ENCODE results near the gene FKRP.
"Not testable (repeated sequence)": the region's sequence is repeated elsewhere in the genome, so short reads cannot be mapped to it uniquely, and the experiment has no call there.

FKRP gene

DNA sequence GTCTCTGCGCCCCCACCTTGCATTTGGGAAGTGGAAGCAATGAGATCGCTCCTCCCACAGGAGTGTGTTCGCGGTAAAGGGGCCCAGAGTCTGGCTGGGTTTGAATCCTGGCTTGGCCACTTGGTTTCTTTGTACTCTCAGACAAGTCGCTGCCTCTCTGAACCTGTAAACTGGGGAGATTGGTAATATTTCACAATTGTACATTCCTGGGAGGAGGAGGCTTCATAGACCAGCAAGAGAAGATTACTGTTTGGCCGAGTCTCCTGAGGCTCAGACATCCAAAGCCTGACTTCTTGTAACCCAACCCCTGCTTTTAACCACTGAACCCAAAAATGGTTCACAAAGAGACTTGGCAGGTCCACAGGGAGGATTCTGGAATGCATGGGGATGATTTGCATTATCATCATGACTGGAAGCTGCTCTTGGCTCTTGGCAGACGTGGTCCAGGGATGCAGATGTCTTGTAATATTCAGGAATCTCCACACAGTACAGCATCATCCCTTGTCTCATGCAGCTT lies 14.0 kb downstream of the FKRP start:
- Histone ChIP-seq H2BK5ac (ENCODE audit: low read depth, low read length, poor library complexity) (no peak overlapping the region), H3K4me1 (ENCODE audit: control insufficient read depth in 1 of 2, insufficient read depth in 2 of 2, low read length in 2 of 2) (no peaks in the 10 kb centered on the region), H3K36me3 (ENCODE audit: control insufficient read depth in 1 of 2, insufficient read depth in 2 of 2, low read length in 2 of 2) (peaks cover 19 to 25% of the 10 kb centered on the region in 2 experiments), H2AK5ac (ENCODE audit: low read length) (no peak overlapping the region), H4K12ac (ENCODE audit: low read depth, low read length) (no peak overlapping the region), H3K4ac (ENCODE audit: low read depth, low read length) (no peak overlapping the region), H2BK12ac (ENCODE audit: low read length) (no peak overlapping the region), H3K4me3 (ENCODE audit: low read depth, low read length) (no peak overlapping the region), H3K79me1 (ENCODE audit: low read length) (no peaks in the 10 kb centered on the region), H3K79me2 (ENCODE audit: control insufficient read depth, insufficient read depth, low read length, poor library complexity) (no peaks in the 10 kb centered on the region), H2AFZ (ENCODE audit: insufficient read depth, low read length, poor library complexity) (no peak overlapping the region), H4K8ac (ENCODE audit: low read depth, low read length) (no peak overlapping the region), H3K18ac (ENCODE audit: low read length) (no peak overlapping the region), H3K23ac (ENCODE audit: low read length) (no peak overlapping the region), H3K27me3 (ENCODE audit: insufficient read depth, low read length) (no peaks in the 10 kb centered on the region), H3K27ac (ENCODE audit: low read depth, low read length) (no peak overlapping the region), H4K91ac (ENCODE audit: low read depth, low read length) (no peak overlapping the region), H2BK120ac (ENCODE audit: insufficient read depth, low read length, poor library complexity) (no peak overlapping the region), H3K4me2 (ENCODE audit: low read length) (no peak overlapping the region), H3K9me3 (ENCODE audit: insufficient read depth, low read depth, low read length) (peaks cover 2% of the 10 kb centered on the region), H3K9ac (ENCODE audit: low read length) (no peak overlapping the region), H3K14ac (ENCODE audit: low read length) (no peak overlapping the region)
- WGBS (ENCODE audit: extremely low coverage, insufficient coverage, insufficient read length), result no CpG with 5 or more reads among the region's 7 CpGs
- no peak for DNase-seq

DNA sequence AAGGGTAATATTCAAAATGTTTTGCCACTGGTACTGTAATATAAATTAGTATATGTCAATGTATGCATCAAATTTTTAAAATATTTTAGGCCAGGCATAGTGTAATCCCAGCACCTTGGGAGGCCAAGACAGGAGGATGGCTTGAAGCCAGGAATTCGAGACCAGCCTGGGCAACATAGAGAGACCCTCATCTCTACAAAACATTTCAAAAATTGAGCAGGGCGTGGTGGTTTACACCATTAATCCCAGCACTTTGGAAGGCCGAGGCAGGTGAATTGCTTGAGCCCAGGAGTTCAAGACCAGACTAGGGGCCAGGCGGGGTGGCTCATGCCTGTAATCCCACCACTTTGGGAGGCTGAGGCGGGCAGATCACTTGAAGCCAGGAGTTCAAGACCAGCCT lies 14.5 kb downstream of the FKRP start:
- Histone ChIP-seq H2AK5ac (ENCODE audit: low read length) (no peak overlapping the region), H3K14ac (ENCODE audit: low read length) (no peak overlapping the region), H2AFZ (ENCODE audit: insufficient read depth, low read length, poor library complexity) (no peak overlapping the region), H3K9me3 (ENCODE audit: insufficient read depth, low read depth, low read length) (peaks cover 2% of the 10 kb centered on the region), H3K4me2 (ENCODE audit: low read length) (no peak overlapping the region), H3K79me1 (ENCODE audit: low read length) (no peaks in the 10 kb centered on the region), H3K4me3 (ENCODE audit: low read depth, low read length) (no peak overlapping the region), H2BK12ac (ENCODE audit: low read length) (no peak overlapping the region), H3K9ac (ENCODE audit: low read length) (no peak overlapping the region), H3K36me3 (ENCODE audit: control insufficient read depth in 1 of 2, insufficient read depth in 2 of 2, low read length in 2 of 2) (peaks cover 19 to 22% of the 10 kb centered on the region in 2 experiments), H2BK5ac (ENCODE audit: low read depth, low read length, poor library complexity) (no peak overlapping the region), H3K4me1 (ENCODE audit: control insufficient read depth in 1 of 2, insufficient read depth in 2 of 2, low read length in 2 of 2) (no peaks in the 10 kb centered on the region), H4K8ac (ENCODE audit: low read depth, low read length) (no peak overlapping the region), H2BK120ac (ENCODE audit: insufficient read depth, low read length, poor library complexity) (no peak overlapping the region), H3K27me3 (ENCODE audit: insufficient read depth, low read length) (no peaks in the 10 kb centered on the region), H3K4ac (ENCODE audit: low read depth, low read length) (no peak overlapping the region), H3K18ac (ENCODE audit: low read length) (no peak overlapping the region), H3K27ac (ENCODE audit: low read depth, low read length) (no peak overlapping the region), H3K23ac (ENCODE audit: low read length) (no peak overlapping the region), H4K91ac (ENCODE audit: low read depth, low read length) (no peak overlapping the region), H4K12ac (ENCODE audit: low read depth, low read length) (no peak overlapping the region), H3K79me2 (ENCODE audit: control insufficient read depth, insufficient read depth, low read length, poor library complexity) (no peaks in the 10 kb centered on the region)
- no CpG with 5 or more reads among the region's 5 CpGs for WGBS (ENCODE audit: extremely low coverage, insufficient coverage, insufficient read length)
- no peak for DNase-seq

DNA sequence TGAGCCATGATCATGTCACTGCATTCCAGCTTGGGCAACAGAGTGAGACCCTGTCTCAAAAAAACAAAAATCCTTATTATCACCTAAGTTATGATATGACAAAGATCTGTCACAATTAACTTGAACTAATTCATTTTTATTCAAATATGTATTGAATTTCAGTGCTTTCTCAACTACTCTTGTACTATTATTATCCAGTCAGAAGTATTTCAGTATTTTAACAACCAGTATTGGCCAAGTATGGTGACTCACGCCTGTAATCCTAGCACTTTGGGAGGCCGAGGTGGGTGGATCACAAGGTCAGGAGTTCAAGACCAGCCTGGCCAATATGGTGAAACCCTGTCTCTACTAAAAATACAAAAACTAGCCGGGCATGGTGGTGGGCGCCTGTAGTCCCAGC lies 15.0 kb downstream of the FKRP start:
- not testable (repeated sequence) for H3K27ac ChIP-seq (ENCODE audit: low read depth, low read length); H3K23ac ChIP-seq (ENCODE audit: low read length); H2BK120ac ChIP-seq (ENCODE audit: insufficient read depth, low read length, poor library complexity); H4K91ac ChIP-seq (ENCODE audit: low read depth, low read length); H3K4ac ChIP-seq (ENCODE audit: low read depth, low read length); H2BK5ac ChIP-seq (ENCODE audit: low read depth, low read length, poor library complexity); H3K4me1 ChIP-seq (ENCODE audit: control insufficient read depth in 1 of 2, insufficient read depth in 2 of 2, low read length in 2 of 2); H3K9me3 ChIP-seq (ENCODE audit: insufficient read depth, low read depth, low read length); H3K4me3 ChIP-seq (ENCODE audit: low read depth, low read length); H3K79me1 ChIP-seq (ENCODE audit: low read length); H2AK5ac ChIP-seq (ENCODE audit: low read length); DNase-seq; H2BK12ac ChIP-seq (ENCODE audit: low read length); H3K14ac ChIP-seq (ENCODE audit: low read length); H2AFZ ChIP-seq (ENCODE audit: insufficient read depth, low read length, poor library complexity); H3K27me3 ChIP-seq (ENCODE audit: insufficient read depth, low read length); H4K12ac ChIP-seq (ENCODE audit: low read depth, low read length); H3K4me2 ChIP-seq (ENCODE audit: low read length); H3K79me2 ChIP-seq (ENCODE audit: control insufficient read depth, insufficient read depth, low read length, poor library complexity); H4K8ac ChIP-seq (ENCODE audit: low read depth, low read length); H3K18ac ChIP-seq (ENCODE audit: low read length); H3K9ac ChIP-seq (ENCODE audit: low read length)
- H3K36me3 ChIP-seq (ENCODE audit: control insufficient read depth in 1 of 2, insufficient read depth in 2 of 2, low read length in 2 of 2), result peaks cover 15 to 17% of the 10 kb centered on the region in 2 experiments
- WGBS (ENCODE audit: extremely low coverage, insufficient coverage, insufficient read length), result no CpG with 5 or more reads among the region's 4 CpGs

DNA sequence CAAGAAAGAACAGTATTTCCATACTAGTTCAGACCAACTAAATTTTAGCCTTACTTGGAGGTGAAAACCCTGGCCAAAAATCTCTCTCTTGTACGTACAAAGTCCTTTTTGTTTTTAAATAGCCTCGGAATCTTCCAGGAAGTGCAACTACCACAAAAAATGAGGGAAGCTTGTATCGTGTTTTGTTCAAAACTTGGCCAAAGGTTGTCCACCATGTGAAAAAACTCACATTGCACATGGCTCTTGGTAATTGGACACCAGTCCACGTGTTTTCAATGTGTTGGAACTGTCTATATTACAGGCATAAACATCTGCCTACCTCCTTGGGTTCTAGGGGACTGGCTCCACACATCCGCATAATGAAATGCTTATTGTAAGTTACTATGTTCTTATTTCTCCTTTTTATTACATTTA lies 15.6 kb downstream of the FKRP start:
- WGBS (ENCODE audit: extremely low coverage, insufficient coverage, insufficient read length), result no CpG with 5 or more reads among the region's 5 CpGs
- H3K18ac ChIP-seq (ENCODE audit: low read length), result no peak overlapping the region
- H4K8ac ChIP-seq (ENCODE audit: low read depth, low read length), result no peak overlapping the region

More for the DNA sequence above, 15.6 kb downstream of the FKRP start:
- no peak overlapping the region for H2BK5ac ChIP-seq (ENCODE audit: low read depth, low read length, poor library complexity)
- no peak overlapping the region for H3K14ac ChIP-seq (ENCODE audit: low read length)
- H3K27ac ChIP-seq (ENCODE audit: low read depth, low read length), result no peak overlapping the region
- H3K36me3 ChIP-seq (ENCODE audit: control insufficient read depth in 1 of 2, insufficient read depth in 2 of 2, low read length in 2 of 2), result peaks cover 10 to 11% of the 10 kb centered on the region in 2 experiments
- no peak overlapping the region for H4K12ac ChIP-seq (ENCODE audit: low read depth, low read length)
- no peak overlapping the region for H2AFZ ChIP-seq (ENCODE audit: insufficient read depth, low read length, poor library complexity)
- H4K91ac ChIP-seq (ENCODE audit: low read depth, low read length), result no peak overlapping the region
- peaks cover 2% of the 10 kb centered on the region for H3K9me3 ChIP-seq (ENCODE audit: insufficient read depth, low read depth, low read length)
- H2AK5ac ChIP-seq (ENCODE audit: low read length), result no peak overlapping the region
- H3K79me1 ChIP-seq (ENCODE audit: low read length), result no peaks in the 10 kb centered on the region
- no peak overlapping the region for H2BK12ac ChIP-seq (ENCODE audit: low read length)
- no peak overlapping the region for H2BK120ac ChIP-seq (ENCODE audit: insufficient read depth, low read length, poor library complexity)
- H3K4me2 ChIP-seq (ENCODE audit: low read length), result no peak overlapping the region
- H3K79me2 ChIP-seq (ENCODE audit: control insufficient read depth, insufficient read depth, low read length, poor library complexity), result no peaks in the 10 kb centered on the region
- no peak overlapping the region for H3K4ac ChIP-seq (ENCODE audit: low read depth, low read length)
- H3K27me3 ChIP-seq (ENCODE audit: insufficient read depth, low read length), result no peaks in the 10 kb centered on the region
- H3K4me1 ChIP-seq (ENCODE audit: control insufficient read depth in 1 of 2, insufficient read depth in 2 of 2, low read length in 2 of 2), result no peaks in the 10 kb centered on the region
- H3K4me3 ChIP-seq (ENCODE audit: low read depth, low read length), result no peak overlapping the region
- DNase-seq, result no peak
- H3K23ac ChIP-seq (ENCODE audit: low read length), result no peak overlapping the region
- no peak overlapping the region for H3K9ac ChIP-seq (ENCODE audit: low read length)

Measured in trophoblast cell (in vitro differentiated cells and primary cell).